NB4 (cell line): ENCODE measurements around the gene TMUB2.
"Not testable (repeated sequence)": the region's sequence is repeated elsewhere in the genome, so short reads cannot be mapped to it uniquely, and the experiment has no call there.

Experiments used
- CTCF ChIP-seq: IDR thresholded peaks from one replicate; pipeline ENCODE4 v1.5.1; 2012; ENCODE audit warnings: low read depth, low read length
- MAX ChIP-seq: IDR thresholded peaks from 2 replicates; pipeline ENCODE4 v1.6.1; 2011; ENCODE audit warnings: low read depth, low read length
- MYC ChIP-seq: IDR thresholded peaks from 2 replicates; pipeline ENCODE4 v1.6.1; 2011; ENCODE audit warnings: low read depth, low read length
- POLR2A ChIP-seq: IDR thresholded peaks from 2 replicates; pipeline ENCODE4 v1.6.1; 2011; ENCODE audit warnings: mild to moderate bottlenecking; ENCODE audit not compliant: insufficient read length; ENCODE audit errors: extremely low read depth

- TF ChIP-seq CTCF, POLR2A, MAX, MYC: not testable (repeated sequence)
Observed at GRCh38 chr17:44143921-44144320, 42.9 kb upstream of the TMUB2 start.
